HEK293T (cell line): ENCODE measurements around the gene TM9SF3.

Experiments
- CTCF ChIA-PET: fragments of 350-600 bp; formaldehyde crosslinking; extraction: SDS; loops from one replicate; lab custom pipeline; 2021; ENCODE audit warnings: antibody characterized with exemption, inconsistent platforms; lab: Yijun Ruan, JAX
- POLR2A ChIA-PET: fragments of 350-600 bp; formaldehyde crosslinking; extraction: SDS; loops from one replicate; lab custom pipeline; 2020; ENCODE audit warnings: antibody characterized with exemption, inconsistent platforms; lab: Yijun Ruan, JAX
- DNase-seq: peaks from one replicate; pipeline ENCODE4 v3.0.0; 2012; ENCODE audit warnings: mixed read lengths; ENCODE audit errors: extremely low spot score
- ARNT ChIP-seq: fragments of 450-650 bp; IDR thresholded peaks from 2 replicates; pipeline ENCODE4 v1.6.1; 2017; ENCODE audit warnings: mild to moderate bottlenecking
- BHLHE40 ChIP-seq: fragments of 450-650 bp; IDR thresholded peaks from 2 replicates; pipeline ENCODE4 v1.6.1; 2016; ENCODE audit warnings: mild to moderate bottlenecking, moderate library complexity, borderline replicate concordance
- CTBP1 ChIP-seq: fragments of 450-650 bp; IDR thresholded peaks from 2 replicates; pipeline ENCODE4 v1.6.1; 2016; ENCODE audit warnings: borderline replicate concordance
- ELF4 ChIP-seq: fragments of 450-650 bp; IDR thresholded peaks from 2 replicates; pipeline ENCODE4 v1.6.1; 2017; ENCODE audit warnings: antibody characterized with exemption
- FOXA1 ChIP-seq: fragments of 450-650 bp; IDR thresholded peaks from 2 replicates; pipeline ENCODE4 v1.6.1; 2016; ENCODE audit warnings: mild to moderate bottlenecking
- FOXK2 ChIP-seq: fragments of 450-650 bp; IDR thresholded peaks from 2 replicates; pipeline ENCODE4 v1.6.1; 2016; ENCODE audit warnings: mild to moderate bottlenecking
- FOXM1 ChIP-seq: fragments of 450-650 bp; IDR thresholded peaks from 2 replicates; pipeline ENCODE4 v1.6.1; 2017; ENCODE audit warnings: mild to moderate bottlenecking, borderline replicate concordance
- HDGF ChIP-seq: fragments of 450-650 bp; IDR thresholded peaks from 2 replicates; pipeline ENCODE4 v1.6.1; 2017; ENCODE audit warnings: antibody characterized with exemption, borderline replicate concordance
- L3MBTL2 ChIP-seq: fragments of 450-650 bp; conservative IDR thresholded peaks from 2 replicates; pipeline ENCODE4 v1.6.1; 2016; ENCODE audit warnings: mild to moderate bottlenecking
- LEF1 ChIP-seq: fragments of 450-650 bp; IDR thresholded peaks from 2 replicates; pipeline ENCODE4 v1.6.1; 2017; ENCODE audit warnings: mild to moderate bottlenecking, borderline replicate concordance
- NFRKB ChIP-seq: fragments of 450-650 bp; IDR thresholded peaks from 2 replicates; pipeline ENCODE4 v1.6.1; 2016; ENCODE audit warnings: mild to moderate bottlenecking, moderate library complexity
- SP1 ChIP-seq: fragments of 450-650 bp; IDR thresholded peaks from 2 replicates; pipeline ENCODE4 v1.6.1; 2017
- SUZ12 ChIP-seq: fragments of 450-650 bp; IDR thresholded peaks from 2 replicates; pipeline ENCODE4 v1.6.1; 2016; ENCODE audit warnings: mild to moderate bottlenecking
- TARDBP ChIP-seq: fragments of 450-650 bp; IDR thresholded peaks from 2 replicates; pipeline ENCODE4 v1.6.1; 2016
- ZNF384 ChIP-seq: fragments of 450-650 bp; IDR thresholded peaks from 2 replicates; pipeline ENCODE4 v1.6.1; 2016
- TF ChIP-seq, protein P1 (sequence below): fragments of 450-650 bp; IDR thresholded peaks from 2 replicates; pipeline ENCODE4 v1.6.1; 2016

Gene TM9SF3

DNA sequence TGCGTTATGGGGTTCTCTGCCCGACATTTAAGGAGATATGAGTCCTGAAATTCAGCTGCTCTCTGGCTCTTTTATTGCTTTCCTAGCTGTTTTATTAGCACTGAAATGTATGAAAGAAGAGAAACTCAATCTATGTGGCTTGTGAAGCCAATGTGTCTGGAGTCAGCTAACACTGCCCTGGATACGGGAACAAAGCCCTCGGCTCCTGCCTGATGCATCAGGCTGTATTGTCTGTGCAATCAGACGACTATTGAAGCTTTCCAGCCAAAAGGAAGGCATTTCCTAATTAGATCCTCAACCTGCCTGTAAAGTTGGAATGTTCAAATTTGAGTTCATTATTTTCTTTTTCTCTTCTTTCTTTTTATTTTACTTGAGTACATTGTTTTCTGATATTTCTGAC is 22.0 kb upstream of the TM9SF3 start:
- ChIA-PET CTCF (interaction anchor here (1.1 kb wide), 1 partner anchor 213 kb away, joined by 3 read pairs; no protein-coding TSS in a partner anchor), POLR2A (no interaction called here)
- no peak for DNase-seq
- no peak for TF ChIP-seq BHLHE40
- no peak for TF ChIP-seq FOXK2
- no peak for TF ChIP-seq FOXM1
- no peak for TF ChIP-seq HDGF
- TF ChIP-seq TARDBP: no peak
- TF ChIP-seq CTBP1: no peak
- TF ChIP-seq ELF4: no peak
- no peak for TF ChIP-seq L3MBTL2
- no peak for TF ChIP-seq SP1
- TF ChIP-seq SUZ12: no peak
- no peak for TF ChIP-seq ZNF384
- TF ChIP-seq, protein P1, sequence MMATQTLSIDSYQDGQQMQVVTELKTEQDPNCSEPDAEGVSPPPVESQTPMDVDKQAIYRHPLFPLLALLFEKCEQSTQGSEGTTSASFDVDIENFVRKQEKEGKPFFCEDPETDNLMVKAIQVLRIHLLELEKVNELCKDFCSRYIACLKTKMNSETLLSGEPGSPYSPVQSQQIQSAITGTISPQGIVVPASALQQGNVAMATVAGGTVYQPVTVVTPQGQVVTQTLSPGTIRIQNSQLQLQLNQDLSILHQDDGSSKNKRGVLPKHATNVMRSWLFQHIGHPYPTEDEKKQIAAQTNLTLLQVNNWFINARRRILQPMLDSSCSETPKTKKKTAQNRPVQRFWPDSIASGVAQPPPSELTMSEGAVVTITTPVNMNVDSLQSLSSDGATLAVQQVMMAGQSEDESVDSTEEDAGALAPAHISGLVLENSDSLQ: no peak
- TF ChIP-seq ARNT: no peak
- no peak for TF ChIP-seq LEF1
- TF ChIP-seq NFRKB: no peak
- TF ChIP-seq FOXA1: no peak

DNA sequence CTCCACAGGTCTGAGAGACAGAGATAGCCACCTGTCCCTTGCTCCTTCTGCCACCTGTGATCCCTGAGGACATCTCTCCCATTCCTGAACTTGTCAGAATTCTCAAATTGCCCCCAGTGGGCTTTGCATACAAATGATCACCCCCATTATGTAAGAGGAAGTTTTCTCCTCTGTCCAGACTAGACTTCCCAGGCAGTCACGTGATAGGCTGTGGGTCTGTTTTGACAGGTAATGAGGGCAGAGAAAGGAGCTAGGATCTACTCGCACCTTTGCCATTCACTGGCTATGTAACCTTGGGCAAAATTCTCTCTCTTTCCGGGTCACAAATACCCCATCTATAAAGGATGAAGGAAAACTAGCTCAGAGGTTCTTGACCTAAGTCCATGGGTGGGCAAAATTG is 21.4 kb upstream of the TM9SF3 start:
- CTCF ChIA-PET: no interaction called here
- TF ChIP-seq SP1 (no peak), HDGF (no peak), SUZ12 (no peak), FOXK2 (no peak), NFRKB (no peak), ARNT (no peak), ELF4 (no peak), CTBP1 (no peak), ZNF384 (no peak), L3MBTL2 (no peak), FOXA1 (no peak), LEF1 (no peak), TARDBP (no peak), BHLHE40 (no peak), FOXM1 (no peak)
- TF ChIP-seq, protein P1: no peak
- DNase-seq: no peak
- POLR2A ChIA-PET: no interaction called here

DNA sequence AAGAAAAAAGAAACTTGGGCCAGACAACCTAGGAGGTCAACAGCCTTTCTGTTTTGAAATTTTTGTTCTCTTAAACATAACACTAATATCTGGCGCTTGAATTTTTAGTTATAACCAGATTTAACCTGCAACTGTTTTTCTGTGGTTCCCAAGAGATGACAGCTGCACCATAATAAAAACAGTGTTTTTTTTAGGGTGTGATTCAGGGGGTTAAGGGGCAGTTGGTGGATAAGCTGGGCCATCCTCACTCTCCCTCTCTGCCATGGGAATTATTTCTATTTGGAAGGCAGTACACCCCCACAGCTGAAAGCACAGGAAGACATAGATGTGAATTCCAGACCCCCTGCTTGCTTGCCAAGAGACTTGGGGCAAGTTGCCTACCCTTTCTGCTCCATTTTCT is 20.1 kb upstream of the TM9SF3 start:
- ChIA-PET CTCF (no interaction called here), POLR2A (no interaction called here)
- no peak for DNase-seq
- TF ChIP-seq L3MBTL2 (no peak), TARDBP (no peak), ARNT (no peak), LEF1 (no peak), BHLHE40 (no peak), FOXA1 (no peak), CTBP1 (no peak), FOXK2 (no peak), ELF4 (no peak), SP1 (no peak), SUZ12 (no peak), ZNF384 (no peak), FOXM1 (no peak), NFRKB (no peak), HDGF (no peak)
- TF ChIP-seq, protein P1: no peak

DNA sequence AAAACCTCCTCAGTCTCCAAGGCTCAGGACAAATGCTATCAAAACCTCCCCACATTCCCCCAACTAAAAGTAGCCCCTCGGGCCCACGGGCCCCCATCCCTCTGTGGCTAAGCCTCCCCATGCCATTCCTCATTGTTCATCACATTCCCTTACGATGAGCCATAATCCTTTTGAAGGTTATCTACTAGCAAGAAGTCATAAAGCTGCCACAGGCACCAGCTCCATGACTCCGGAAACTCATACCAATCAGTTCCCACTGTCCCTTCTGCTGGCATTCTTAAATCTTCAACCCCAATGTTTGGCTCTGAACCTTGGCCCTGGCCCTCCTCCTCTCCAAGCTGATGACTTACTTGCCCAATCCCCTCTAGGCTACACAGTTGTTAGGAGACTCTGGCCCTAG is 19.4 kb upstream of the TM9SF3 start:
- TF ChIP-seq HDGF (no peak), SUZ12 (no peak), LEF1 (no peak), ELF4 (no peak), BHLHE40 (no peak), L3MBTL2 (no peak)

DNA sequence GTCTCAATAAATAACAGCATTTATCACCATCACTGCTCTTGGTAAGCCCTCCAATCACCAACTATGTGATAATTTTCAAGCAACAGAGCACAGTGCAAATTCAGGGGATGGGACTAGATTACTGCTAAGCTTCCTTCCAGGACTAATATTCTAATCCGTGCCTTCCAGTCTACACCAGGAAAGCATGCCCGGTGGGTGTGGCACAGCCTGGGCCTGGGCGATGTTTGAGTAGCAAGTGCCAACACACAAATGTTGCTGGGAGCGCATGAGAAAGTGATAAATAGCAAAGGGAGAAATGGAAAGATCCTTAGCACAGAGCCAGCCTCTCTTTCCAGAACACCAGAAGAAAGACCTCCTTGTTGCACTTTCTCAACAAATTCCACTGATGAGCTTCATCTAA is 13.5 kb upstream of the TM9SF3 start:
- no peak for TF ChIP-seq LEF1
- no peak for TF ChIP-seq ARNT
- TF ChIP-seq NFRKB: no peak
- no peak for TF ChIP-seq SUZ12
- TF ChIP-seq FOXK2: no peak
- no peak for TF ChIP-seq BHLHE40
- TF ChIP-seq ZNF384: no peak
- TF ChIP-seq FOXM1: no peak
- TF ChIP-seq TARDBP: no peak
- TF ChIP-seq, protein P1: no peak
- no peak for TF ChIP-seq HDGF
- TF ChIP-seq L3MBTL2: no peak
- TF ChIP-seq CTBP1: no peak
- no peak for TF ChIP-seq SP1
- no peak for TF ChIP-seq FOXA1
- TF ChIP-seq ELF4: no peak
- ChIA-PET CTCF (no interaction called here), POLR2A (no interaction called here)
- DNase-seq: no peak

More for the DNA sequence above, 19.4 kb upstream of the TM9SF3 start:
- no peak for DNase-seq
- ChIA-PET POLR2A (interaction anchor here (1.4 kb wide), 1 partner anchor 19 kb away, joined by 4 read pairs; no protein-coding TSS in a partner anchor), CTCF (no interaction called here)
